GM21717 (cell line): Measurements from ENCODE around the gene GPX3.

Experiments used
- ATAC-seq: cut with Tn5 transposase; IDR thresholded peaks from one replicate; pipeline ENCODE4 v1.9.1; 2021; ENCODE audit warnings: mild to moderate bottlenecking, moderate library complexity; ENCODE audit not compliant: unreplicated experiment

Gene GPX3

DNA sequence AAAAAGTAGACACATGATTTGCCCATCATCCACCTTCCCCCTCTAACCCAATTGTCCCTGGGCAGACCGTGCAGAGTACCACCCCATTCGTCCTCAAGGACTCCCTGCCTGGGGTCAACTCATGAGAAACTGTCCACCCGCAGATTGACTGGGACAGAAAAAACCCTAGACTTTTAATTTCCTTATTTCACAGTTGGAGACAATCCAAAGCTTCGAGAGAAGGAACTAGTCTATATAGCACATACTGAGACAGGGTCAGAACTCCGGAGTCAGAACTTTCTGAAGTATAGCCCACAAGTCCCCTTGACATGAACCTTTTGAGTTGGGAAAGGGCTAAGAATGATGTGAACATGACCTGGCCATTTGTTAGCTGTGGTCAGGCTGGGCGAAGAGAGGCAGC is 7.5 kb upstream of the GPX3 start:
- no peak for ATAC-seq

DNA sequence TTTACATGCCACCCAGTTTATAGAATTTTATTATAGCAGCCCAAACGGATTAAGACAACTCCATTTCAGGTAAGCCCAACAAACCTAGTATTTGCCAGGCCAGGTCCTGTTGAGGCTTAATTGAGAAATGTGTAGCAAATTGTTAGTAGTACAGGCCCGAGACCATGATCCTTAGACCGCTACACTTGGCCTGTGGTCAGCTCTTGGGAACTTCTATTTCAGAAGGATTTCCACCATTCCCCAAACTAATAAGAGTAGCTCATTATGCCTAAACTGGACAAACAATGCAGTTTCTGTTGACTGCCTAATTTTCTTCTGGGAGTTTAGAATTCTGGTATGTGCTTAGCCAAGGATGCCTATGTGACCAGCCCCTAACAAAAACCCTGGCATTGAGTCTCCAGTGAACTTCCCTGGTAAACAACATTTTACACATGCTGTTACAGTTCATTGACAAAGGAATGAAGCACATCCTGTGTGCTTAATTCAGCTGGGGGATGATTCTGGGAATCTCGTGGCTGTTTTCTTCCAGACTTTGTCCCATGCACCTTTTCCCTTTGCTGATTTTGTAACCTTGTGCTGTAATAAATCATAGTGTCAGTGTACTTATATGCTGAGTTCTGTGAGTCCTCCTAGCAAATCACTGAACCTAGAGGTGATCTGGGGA is 5.6 kb upstream of the GPX3 start:
- no peak for ATAC-seq

DNA sequence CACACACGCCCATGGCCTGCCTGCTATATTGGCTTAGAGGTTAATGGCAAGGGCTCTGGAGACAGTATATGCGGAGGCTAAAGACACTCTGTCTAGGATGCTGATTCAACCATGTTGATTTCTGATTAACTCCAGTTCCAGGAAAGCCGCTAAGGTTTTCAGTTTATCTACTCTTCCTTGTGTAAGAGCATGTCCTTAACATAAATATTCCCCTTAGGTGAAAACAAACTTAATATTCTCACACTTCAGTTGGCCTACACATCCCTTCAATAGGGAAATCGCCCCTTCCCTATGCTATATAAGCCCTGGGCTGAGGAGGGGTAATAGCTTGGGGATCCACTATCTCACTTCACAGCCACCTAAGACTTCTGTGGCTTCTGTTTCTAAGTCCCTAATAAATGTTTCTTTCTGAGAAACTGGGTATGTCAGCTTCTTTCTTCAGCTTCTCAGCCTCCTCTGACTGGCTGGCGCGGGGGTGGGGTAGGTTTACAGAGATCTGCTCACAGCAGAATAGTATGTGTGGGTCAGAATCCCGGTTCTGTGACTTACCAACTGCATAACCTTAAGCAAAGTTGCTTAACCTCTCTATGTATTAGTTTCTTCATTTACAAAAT is 4.3 kb upstream of the GPX3 start:
- ATAC-seq: no peak

DNA sequence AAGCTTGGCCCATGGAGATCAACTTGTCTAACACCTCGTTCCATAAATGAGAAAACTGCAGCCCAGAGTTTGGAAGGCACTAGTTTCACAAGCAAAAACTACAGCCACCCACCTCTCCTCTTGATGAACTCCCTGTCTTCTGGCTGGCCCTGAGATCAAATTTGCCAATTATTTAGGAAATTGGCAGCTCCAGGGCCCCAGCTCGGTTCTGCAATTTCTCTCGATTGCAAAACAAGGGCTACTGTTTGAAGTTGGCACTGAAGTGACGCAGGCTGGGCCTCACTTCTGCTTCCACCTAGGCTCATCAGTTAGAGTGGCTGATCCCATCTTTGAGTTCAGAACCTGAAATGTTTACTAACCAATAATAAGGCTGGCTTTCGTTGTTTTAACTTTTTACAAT is 3.7 kb upstream of the GPX3 start:
- no peak for ATAC-seq

DNA sequence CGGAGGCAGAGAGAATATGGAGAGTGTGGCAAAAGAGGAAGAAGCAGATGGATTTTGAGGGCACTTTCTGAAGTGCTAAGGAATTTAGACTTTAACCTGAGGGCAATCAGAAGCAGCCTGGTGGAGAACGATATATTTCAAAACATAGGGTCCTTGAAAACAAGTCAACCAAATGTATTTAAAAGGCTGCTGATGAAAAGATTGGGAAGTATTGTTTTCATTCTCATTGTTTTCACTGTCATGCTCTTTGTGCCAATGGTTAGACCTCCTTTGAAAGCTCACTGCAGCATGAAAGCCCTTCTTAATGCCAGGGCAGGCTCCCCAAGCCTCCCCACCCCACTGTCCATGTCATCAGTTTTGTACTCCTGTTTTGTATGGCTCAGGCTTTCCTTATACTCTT is 2.5 kb upstream of the GPX3 start:
- no peak for ATAC-seq

DNA sequence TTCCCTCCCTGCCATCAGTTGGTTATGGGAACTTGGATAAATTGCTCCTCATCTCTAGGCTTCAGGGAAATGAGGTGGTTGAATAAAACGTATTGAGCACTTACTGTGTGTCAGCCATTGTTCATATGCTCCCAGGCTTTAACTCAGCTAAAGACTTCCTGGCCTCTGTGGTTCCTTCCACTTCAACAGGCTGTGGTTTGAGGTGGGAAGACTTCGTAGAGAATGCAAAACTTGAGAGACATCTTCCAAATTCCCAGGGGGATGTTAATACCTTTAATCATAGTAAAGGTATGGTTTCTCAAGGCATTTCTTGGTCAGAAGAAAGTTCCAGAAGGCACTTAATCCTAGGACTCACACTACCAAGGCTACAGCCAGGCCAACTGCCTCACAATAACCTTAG is 1.5 kb upstream of the GPX3 start:
- ATAC-seq: no peak

DNA sequence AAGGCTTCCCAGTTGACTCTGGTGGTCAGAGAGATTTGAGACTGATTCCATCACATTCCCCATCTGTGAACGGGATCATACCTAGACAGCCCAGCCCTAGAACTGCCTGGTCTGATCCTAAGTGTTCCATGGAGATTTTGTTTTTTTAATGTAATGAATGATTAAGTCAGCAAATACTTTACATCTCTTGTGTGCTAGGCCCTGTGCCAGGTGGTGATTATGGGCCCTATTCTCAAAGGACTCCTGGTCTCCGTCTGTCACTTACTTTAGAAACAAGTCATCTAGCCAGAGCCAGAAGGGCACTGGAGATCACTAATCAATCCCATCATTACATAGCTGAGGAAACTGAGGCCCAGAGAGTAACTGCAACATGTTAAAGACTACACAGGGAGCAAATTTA is 1.1 kb upstream of the GPX3 start:
- no peak for ATAC-seq

DNA sequence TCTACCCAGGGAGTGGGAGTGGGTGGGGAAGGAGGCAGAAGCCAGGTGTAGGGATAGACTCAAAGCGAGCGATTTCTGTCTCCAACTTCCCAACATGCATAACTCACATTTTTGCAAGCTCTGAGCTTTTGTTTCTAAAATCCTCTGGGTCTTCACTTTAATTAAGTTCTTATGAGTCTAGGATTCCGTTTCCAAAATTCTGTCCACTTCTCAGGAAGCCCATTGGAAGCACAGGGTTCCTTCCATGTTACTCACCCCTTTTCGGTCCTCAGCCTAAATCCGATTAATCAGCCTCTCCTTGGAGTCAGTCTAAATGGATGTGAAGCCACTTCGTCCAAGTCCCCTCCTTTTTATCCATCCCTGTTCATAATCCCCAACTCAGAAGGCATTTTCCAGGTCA is 1.4 kb downstream of the GPX3 start:
- ATAC-seq: no peak

DNA sequence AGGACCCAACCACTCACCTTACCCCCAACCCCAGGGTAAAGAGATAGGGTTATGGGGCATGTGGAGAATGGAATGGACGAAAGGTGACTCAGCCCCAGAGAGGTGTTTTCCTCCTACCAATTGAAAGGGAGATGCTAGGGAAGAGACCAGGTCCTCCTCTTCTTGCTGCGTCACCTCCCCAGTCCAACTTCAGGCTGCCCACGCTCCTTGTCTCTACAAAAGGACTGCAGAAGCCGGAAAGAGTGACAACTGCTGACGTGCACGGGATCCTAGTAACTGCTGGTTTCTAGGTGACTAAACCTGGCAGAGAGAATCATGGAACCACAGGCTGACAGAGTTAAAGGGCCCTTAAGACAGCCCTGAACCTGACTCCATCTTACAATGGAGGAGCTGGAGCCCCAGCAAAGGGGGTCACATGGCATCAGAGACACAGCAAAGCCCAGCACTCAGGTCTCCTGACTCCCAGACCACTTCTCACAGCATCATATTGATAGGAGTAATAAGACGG is 2.2 kb downstream of the GPX3 start:
- no peak for ATAC-seq

DNA sequence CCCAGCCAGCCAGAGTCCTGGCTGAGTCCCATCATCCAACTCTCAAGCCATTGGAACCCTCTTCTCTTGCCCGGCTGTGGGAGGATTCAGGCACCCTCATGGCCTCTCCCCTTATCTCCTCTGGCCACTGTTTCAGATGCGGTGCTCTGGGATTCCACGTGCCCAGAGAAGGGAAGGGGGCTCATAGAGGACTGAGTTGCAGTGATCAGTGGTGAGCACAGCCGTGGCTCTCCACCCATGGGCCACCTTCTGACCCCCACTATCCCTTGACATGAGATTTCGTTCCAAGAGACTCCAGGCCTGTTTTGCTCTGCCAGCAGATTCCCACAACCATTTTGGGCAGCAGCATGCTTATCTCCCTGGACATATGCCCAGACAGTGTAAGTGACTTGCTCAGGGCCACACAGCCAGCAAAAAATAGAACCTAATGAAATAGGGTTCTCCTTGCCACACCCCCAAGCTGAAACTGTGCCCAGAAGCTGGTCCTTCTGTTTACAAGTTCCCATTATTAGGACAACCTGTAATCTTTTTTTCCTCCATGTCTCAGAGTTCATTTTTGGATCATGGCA is 2.7 kb downstream of the GPX3 start:
- no peak for ATAC-seq

DNA sequence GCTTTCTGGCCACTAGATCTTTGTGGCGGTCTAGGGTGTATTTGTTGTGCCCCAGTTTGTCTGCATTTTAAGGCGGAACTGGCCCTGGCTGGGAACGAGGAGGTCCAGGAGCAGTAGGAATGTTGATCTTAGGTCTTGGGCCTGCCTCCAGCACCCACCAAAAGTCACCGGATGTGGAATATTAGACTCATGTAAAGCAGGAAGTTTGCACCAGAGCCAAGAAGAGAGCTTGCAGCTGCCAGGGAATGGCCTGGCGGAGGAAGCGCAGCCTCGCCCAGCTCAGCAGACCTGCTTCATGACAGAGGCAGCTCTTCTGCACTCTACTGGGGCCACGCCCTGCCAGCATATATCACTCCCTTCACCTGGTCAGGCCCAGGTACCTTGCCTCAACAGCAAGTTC is 3.3 kb downstream of the GPX3 start:
- ATAC-seq: no peak

DNA sequence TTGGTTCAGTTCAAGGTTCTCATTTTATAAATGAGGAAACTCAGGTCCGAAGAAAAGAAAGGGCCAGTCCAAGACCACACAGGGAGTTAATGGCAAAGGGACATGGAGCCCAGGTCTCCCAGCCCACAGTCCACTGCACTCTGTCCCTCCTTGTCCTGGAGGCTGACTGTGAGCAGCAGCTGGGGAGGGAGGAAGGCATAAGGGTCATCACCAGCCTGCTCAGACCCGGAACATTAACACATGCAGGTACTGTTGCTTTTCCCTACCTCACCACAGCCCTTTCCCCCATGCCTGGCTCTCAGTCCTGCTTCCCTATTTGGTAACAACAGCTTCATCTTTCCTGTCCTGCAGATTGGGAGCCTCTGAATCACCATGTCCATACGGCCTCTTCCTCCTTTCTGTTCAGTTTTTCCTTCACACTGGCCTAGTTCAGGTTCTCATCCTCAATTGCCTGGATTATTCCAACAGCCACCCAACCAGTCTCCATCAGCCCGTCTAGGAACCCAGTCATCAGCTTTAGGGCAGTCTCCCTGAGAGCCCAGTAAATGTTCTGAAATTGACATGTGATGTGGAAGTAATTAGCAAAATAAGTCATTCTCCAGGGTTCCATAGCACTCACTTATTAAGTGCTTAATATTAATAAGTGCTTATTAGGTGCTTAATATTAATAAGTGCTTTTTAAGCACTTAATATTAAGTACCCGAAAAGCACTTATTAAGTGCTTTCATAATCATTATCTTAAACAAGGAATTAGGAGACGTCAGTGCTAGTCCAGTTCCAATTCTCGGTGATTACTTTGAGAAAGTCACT is 4.3 kb downstream of the GPX3 start:
- ATAC-seq: no peak

DNA sequence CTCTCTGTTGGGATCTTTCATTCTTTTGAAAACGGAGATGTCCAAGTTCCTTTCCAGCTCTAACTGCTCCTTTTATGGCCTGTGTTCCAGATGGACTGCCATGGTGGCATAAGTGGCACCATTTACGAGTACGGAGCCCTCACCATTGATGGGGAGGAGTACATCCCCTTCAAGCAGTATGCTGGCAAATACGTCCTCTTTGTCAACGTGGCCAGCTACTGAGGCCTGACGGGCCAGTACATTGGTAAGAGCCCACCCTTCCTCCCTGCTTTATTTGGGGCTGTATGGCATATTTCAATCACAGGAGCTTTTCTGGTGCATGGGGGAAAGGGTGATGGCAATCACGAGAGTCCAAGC is 4.8 kb downstream of the GPX3 start:
- no peak for ATAC-seq

DNA sequence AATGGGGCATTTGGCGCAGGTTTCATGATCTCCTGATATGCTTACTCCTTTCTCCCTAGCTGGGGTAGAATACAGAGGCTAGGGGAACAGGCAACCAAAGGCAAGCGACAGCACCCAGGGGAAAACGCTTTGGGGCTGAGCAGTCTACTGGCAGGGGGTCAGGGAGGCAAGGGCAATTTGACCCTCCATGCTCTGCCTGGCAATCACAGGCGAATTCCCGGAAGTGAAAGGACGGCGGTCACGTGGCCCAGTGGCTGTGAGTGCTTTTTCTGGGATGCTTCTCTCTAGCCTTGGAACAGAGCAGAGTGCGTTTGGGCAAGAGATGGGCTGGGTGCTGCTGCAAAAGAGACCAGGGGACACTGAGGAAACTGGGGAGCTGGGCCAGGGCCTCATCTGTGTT is 5.7 kb downstream of the GPX3 start:
- ATAC-seq: no peak

DNA sequence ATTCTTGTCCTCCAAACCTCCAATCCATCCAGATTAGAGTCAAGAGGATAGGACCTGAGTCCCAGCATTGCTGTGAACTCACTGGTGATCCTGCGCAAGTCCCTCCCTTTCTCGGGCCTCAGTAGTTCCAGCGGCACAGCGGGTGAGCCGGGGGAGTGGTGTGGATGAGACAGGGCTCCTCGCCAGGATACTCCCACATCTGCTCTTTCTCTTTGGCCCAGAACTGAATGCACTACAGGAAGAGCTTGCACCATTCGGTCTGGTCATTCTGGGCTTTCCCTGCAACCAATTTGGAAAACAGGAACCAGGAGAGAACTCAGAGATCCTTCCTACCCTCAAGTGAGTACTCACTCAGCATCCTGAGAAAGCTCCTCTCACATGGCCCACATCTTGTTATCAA is 6.3 kb downstream of the GPX3 start:
- ATAC-seq: no peak

DNA sequence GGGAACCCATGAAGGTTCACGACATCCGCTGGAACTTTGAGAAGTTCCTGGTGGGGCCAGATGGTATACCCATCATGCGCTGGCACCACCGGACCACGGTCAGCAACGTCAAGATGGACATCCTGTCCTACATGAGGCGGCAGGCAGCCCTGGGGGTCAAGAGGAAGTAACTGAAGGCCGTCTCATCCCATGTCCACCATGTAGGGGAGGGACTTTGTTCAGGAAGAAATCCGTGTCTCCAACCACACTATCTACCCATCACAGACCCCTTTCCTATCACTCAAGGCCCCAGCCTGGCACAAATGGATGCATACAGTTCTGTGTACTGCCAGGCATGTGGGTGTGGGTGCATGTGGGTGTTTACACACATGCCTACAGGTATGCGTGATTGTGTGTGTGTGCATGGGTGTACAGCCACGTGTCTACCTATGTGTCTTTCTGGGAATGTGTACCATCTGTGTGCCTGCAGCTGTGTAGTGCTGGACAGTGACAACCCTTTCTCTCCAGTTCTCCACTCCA is 7.6 kb downstream of the GPX3 start:
- no peak for ATAC-seq

DNA sequence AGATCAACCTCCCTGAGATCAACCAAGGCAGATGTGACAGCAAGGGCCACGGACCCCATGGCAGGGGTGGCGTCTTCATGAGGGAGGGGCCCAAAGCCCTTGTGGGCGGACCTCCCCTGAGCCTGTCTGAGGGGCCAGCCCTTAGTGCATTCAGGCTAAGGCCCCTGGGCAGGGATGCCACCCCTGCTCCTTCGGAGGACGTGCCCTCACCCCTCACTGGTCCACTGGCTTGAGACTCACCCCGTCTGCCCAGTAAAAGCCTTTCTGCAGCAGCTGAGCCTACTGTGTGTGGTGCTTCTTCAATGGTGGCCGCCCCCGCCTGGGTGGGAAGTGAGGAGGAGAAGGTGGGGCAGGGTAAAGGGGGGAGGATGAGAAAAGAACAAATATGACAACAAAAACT is 8.3 kb downstream of the GPX3 start:
- no peak for ATAC-seq

DNA sequence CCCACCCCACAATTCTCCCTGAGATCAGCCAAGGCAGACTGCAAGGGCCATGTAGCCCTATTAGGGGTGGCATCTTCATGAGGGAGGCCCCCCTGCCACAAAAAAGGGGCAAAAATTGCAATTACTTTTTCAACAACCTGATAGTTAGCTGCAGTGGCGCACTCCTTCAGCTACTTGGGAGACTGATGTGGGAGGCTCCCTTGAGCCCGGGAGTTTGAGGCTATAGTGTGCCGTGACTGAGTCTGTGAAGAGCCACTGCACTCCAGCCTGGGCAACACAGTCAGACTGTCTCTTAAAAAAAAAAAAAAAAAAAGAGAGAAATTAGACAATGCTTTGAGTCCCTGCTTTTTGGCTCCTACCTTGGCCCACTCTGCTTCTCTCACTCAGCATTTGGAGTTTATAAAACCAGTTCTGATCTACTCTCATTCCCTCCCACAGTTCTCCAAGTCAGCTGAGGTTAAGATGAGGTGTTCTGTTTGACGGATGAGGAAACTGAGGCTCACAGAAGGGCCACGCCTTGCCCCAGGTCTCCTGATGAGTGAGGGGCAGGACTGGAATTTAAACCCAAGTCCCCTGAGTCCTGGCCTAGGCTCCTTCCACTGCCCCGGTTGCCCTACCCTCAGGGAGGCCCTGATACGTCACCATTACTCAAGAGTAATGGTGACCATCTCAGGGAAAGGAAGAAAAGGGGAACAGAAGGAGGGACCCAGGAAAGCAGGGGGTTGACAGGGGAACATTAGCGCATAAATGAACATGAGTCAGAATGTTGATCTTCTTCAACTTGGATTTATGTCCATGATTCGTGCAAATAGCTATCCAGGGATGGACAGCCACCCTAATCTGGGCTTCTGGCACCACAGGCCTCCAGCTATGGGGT is 9.0 kb downstream of the GPX3 start:
- no peak for ATAC-seq

DNA sequence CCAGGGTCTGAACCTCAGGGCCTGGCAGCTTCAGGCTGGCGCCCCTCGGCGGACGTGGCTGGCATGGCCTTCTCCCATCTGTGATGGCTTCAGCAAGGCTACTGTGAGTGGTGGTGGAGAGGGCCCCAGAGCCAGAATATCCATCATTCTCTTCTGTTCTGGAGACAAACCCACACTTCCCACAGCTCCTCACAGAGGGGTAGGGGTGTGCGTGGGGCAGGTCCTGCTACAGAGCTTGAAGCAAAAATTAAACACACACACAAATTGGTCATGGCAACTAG is 9.6 kb downstream of the GPX3 start:
- no peak for ATAC-seq

DNA sequence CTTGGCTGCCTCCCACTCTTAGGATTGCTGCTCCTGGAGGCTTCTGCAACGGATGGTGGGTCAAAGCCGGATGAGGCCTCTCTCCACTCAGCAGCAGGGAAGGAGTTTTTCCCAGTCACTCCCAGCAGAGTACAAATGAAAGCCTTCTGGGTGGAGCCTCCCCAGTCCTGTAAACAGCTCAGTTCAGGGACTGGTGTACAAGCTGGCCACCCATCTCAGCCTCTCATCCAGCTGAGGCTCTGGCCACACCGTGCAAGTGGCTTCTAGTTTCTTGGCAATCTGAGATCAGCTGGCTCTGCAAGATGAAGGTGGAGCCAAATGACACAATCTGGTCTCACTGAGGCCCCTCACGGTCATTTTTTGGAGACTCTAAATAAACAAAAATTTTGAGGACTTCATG is 10.0 kb downstream of the GPX3 start:
- no peak for ATAC-seq

DNA sequence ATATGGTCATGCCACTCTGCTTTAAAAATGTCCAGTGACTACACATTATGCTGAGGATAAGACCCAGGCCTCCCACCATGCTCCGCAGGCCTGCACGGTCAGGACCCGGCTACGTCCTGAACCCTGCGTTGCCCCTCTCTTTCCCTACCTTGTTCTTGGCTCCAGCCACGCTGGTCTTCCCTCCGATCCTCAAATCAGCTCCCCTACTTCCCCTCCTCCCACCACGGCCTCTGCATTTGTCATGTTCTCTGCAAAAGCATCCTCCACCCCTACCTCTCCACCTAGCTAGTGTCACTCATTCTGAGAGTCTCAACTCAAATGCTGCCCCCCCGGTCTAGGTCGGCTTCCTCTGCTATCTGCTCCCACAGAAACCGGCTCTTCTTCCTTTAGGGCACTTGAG is 11.2 kb downstream of the GPX3 start:
- no peak for ATAC-seq
